Upper lobe of left lung (tissue), 6 donors: ENCODE results near the gene KIAA1549. TPM values are rescaled to one million over a fixed set of nuclear protein-coding genes. Genes with fewer than 3 reads are reported as not detected.
A peak's percentile ranks its signal among the peaks of the same experiment; 100 is the strongest.

Experiments used
- ATAC-seq, 2 donors: fragments of 200-7000 bp; cut with Tn5 transposase; one replicate each; pipeline ENCODE4 v1.9.1; 2022; ENCODE audit warnings: mild to moderate bottlenecking in 2 of 2, moderate library complexity in 2 of 2; ENCODE audit not compliant: low FRiP score in 2 of 2
- DNase-seq, 2 donors: peaks; one replicate each; pipeline ENCODE4 v3.0.0-alpha.2; 2019 to 2020
- H3K27ac ChIP-seq, 4 donors: fragments of 200-600 bp; sonication (generic); one replicate each; pipeline ENCODE4 v1.5.1; 2016 to 2019
- H3K27me3 ChIP-seq, 4 donors: fragments of 200-600 bp; sonication (generic); one replicate each; pipeline ENCODE4 v1.5.1; 2017 to 2019
- H3K36me3 ChIP-seq, 4 donors: fragments of 200-600 bp; sonication (generic); one replicate each; pipeline ENCODE4 v1.5.1; 2016 to 2019
- H3K4me1 ChIP-seq, 4 donors: fragments of 200-600 bp; sonication (generic); one replicate each; pipeline ENCODE4 v1.5.1; 2018 to 2019
- H3K4me3 ChIP-seq, 4 donors: fragments of 200-600 bp; sonication (generic); one replicate each; pipeline ENCODE4 v1.5.1; 2017 to 2019; ENCODE audit warnings: mild to moderate bottlenecking in 2 of 4, moderate library complexity in 1 of 4
- H3K9me3 ChIP-seq, 4 donors: fragments of 200-600 bp; sonication (generic); one replicate each; pipeline ENCODE4 v1.5.1; 2018 to 2019
- CTCF ChIP-seq, 6 experiments: fragments of 450-650 bp in 4 of 6; fragments of 200-600 bp in 2 of 6; sonication (generic) in 2 of 6; IDR thresholded peaks; one replicate each; pipeline ENCODE4 v1.5.1; 2016 to 2019; ENCODE audit warnings: antibody characterized with exemption in 6 of 6
- EP300 ChIP-seq, 4 donors: sonication (generic); formaldehyde crosslinking; IDR thresholded peaks; one replicate each; pipeline ENCODE4 v1.5.1; 2017; ENCODE audit warnings: antibody characterized with exemption in 4 of 4, control low read depth in 2 of 4
- POLR2A ChIP-seq, 4 donors: fragments of 450-650 bp; IDR thresholded peaks; one replicate each; pipeline ENCODE4 v1.5.1; 2016 to 2017; ENCODE audit warnings: antibody characterized with exemption in 4 of 4, mild to moderate bottlenecking in 2 of 4
- POLR2AphosphoS5 ChIP-seq, 2 donors: sonication (generic); formaldehyde crosslinking; IDR thresholded peaks; one replicate each; pipeline ENCODE4 v1.5.1; 2017; ENCODE audit warnings: antibody characterized with exemption in 2 of 2
- WGBS, 2 donors: methylation state at CpG; one replicate each; pipeline ENCODE4 v1.1.5; 2017 to 2018; 5-methylcytosine and 5-hydroxymethylcytosine counted together
- total RNA-seq, 6 donors: library from RNA; depleted of rRNA in 4 of 6; stranded (reverse); fragments of >200 nt in 4 of 6; gene quantifications; one replicate each; pipeline versions ENCODE4 v1.1.0 to v1.2.1, GENCODE V29; 2016 to 2021
- donor health status: DM: no; HTN: no; CAD: no; lungs with moderate emphysema.
- donor health status: DM: no; HTN: yes; CAD: no; lungs with severe emphysema.

Gene KIAA1549
- total RNA-seq, 6 donors from 2014 or later, result 4.1 to 10.2 (median 5.3) TPM

GRCh38 chr7:138970952-138971351 lies 10.2 kb downstream of the KIAA1549 start:
- Histone ChIP-seq H3K9me3 (no peaks in the 10 kb centered on the region), H3K4me3 (no peak overlapping the region), H3K27me3 (no peaks in the 10 kb centered on the region), H3K27ac (no peak overlapping the region), H3K4me1 (peaks cover 0 to 6% (median 3%) of the 10 kb centered on the region in 4 donors), H3K36me3 (no peaks in the 10 kb centered on the region)
- ATAC-seq (no peak), DNase-seq (no peak)
- TF ChIP-seq CTCF (IDR thresholded peaks at IDR 0.05) (no peak), POLR2A (IDR thresholded peaks at IDR 0.05) (no peak), EP300 (IDR thresholded peaks at IDR 0.05) (no peak), POLR2AphosphoS5 (IDR thresholded peaks at IDR 0.05) (no peak)
- 79 to 80% methylated on average over 6 of the region's 6 CpGs for WGBS, 2 donors

- no peak for DNase-seq
- no peak overlapping the region for H3K4me3 ChIP-seq
- no peak for ATAC-seq
- H3K27ac ChIP-seq, result no peak overlapping the region
- 83 to 91% methylated on average over 3 to 7 of the region's 7 CpGs for WGBS, 2 donors
- no peaks in the 10 kb centered on the region for H3K9me3 ChIP-seq
- no peak for TF ChIP-seq POLR2A (IDR thresholded peaks at IDR 0.05)
- TF ChIP-seq EP300 (IDR thresholded peaks at IDR 0.05), result no peak
- no peak for TF ChIP-seq CTCF (IDR thresholded peaks at IDR 0.05)
- TF ChIP-seq POLR2AphosphoS5 (IDR thresholded peaks at IDR 0.05), result no peak
- no peaks in the 10 kb centered on the region for H3K36me3 ChIP-seq
- no peaks in the 10 kb centered on the region for H3K27me3 ChIP-seq
- H3K4me1 ChIP-seq, result peaks cover 0 to 6% (median 3%) of the 10 kb centered on the region in 4 donors
Measured at GRCh38 chr7:138970446-138970845, 10.7 kb downstream of the KIAA1549 start.

- ATAC-seq (no peak), DNase-seq (no peak)
- Histone ChIP-seq H3K9me3 (no peaks in the 10 kb centered on the region), H3K27me3 (no peaks in the 10 kb centered on the region), H3K4me1 (peaks cover 4 to 17% (median 11%) of the 10 kb centered on the region in 4 donors), H3K36me3 (no peaks in the 10 kb centered on the region), H3K4me3 (no peak overlapping the region), H3K27ac (peak overlapping the region in 3 of 4 donors; percentile 24 to 66 (median 59))
- TF ChIP-seq CTCF (IDR thresholded peaks at IDR 0.05) (no peak), POLR2A (IDR thresholded peaks at IDR 0.05) (no peak), EP300 (IDR thresholded peaks at IDR 0.05) (no peak), POLR2AphosphoS5 (IDR thresholded peaks at IDR 0.05) (no peak)
- 47 to 50% methylated on average over 4 of the region's 4 CpGs for WGBS, 2 donors
Measured at GRCh38 chr7:138967159-138967558, 14.0 kb downstream of the KIAA1549 start.

DNA sequence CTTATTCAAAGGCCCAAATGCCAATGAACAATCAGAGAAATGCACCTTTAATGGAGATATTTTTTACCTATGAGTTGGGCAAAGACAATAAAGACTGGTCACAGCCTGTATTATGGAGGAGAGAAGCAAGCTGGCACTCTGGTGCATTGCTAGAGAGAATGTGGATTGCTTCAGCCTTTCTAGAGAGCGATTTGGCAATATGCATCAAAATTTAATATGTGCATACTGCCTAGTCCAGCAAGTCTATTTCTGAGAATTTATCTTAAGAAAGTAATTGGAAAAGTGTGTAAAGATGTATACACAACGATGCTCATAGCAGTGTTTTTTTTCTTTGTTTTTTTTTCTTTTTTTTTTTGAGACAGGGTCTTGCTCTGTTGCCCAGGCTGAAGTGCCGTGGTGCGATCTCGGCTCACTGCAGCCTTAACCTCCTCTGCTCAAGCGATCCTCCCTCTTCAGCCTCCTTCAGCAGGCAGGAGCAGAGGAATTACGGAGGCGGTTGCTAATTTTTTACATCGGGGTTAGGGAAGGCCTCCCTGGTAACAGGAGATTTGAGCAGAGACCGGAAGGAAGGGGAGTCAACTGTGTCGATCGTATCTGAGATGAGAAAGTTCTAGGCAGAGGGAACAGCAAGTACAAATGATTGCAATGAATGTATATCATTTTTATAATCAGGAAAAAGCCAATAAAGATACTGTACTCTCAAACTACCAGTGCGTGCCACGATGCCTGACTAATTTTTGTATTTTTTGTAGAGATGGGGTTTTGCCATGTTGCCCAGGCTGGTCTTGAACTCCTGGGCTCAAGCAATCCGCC lies 16.4 kb downstream of the KIAA1549 start:
- DNase-seq, result no peak
- Histone ChIP-seq H3K27me3 (no peaks in the 10 kb centered on the region), H3K4me3 (no peak overlapping the region), H3K4me1 (peaks cover 20 to 33% (median 28%) of the 10 kb centered on the region in 4 donors), H3K9me3 (no peaks in the 10 kb centered on the region), H3K36me3 (no peaks in the 10 kb centered on the region), H3K27ac (no peak overlapping the region)
- no peak for ATAC-seq
- TF ChIP-seq POLR2A (IDR thresholded peaks at IDR 0.05), result no peak
- peak in 1 of 4 donors; percentile 67 for TF ChIP-seq EP300 (IDR thresholded peaks at IDR 0.05)
- WGBS, 2 donors, result 80 to 84% methylated on average over 15 of the region's 15 CpGs

DNA sequence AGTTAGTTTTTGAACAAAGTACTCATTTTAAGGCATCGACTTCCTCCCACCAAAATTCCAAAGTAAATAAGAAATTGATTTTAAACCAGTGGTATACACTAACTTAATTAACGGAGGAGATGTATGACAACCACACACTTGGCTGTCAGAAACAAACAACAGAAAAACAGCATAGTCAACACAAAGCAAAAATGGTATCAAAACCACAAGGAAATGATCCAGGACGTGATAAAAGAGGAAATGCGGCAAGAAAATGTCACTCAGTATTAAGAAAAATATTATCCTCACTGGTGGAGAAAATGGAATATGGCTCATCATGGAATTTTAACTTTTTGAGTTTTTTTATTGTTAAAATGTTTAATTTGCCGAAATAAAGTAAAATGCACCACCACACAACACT lies 17.5 kb downstream of the KIAA1549 start:
- no peak overlapping the region for H3K4me3 ChIP-seq
- ATAC-seq, result no peak
- no peak for DNase-seq
- TF ChIP-seq POLR2A (IDR thresholded peaks at IDR 0.05) (no peak), EP300 (IDR thresholded peaks at IDR 0.05) (no peak), POLR2AphosphoS5 (IDR thresholded peaks at IDR 0.05) (no peak), CTCF (IDR thresholded peaks at IDR 0.05) (no peak)
- H3K9me3 ChIP-seq, result no peaks in the 10 kb centered on the region
- 57 to 62% methylated on average over 5 of the region's 5 CpGs for whole genome bisulfite sequencing, 2 donors
- no peaks in the 10 kb centered on the region for H3K27me3 ChIP-seq
- H3K27ac ChIP-seq, result no peak overlapping the region
- H3K36me3 ChIP-seq, result no peaks in the 10 kb centered on the region
- peaks cover 20 to 40% (median 32%) of the 10 kb centered on the region in 4 donors for H3K4me1 ChIP-seq
